DMS114 treated with DMSO at 0.1 percent for 48 hours (cell line): Measurements from ENCODE around the gene ARHGAP18.

ENCODE experiments used
- DNase-seq: peaks from one replicate; lab custom pipeline; 2025; ENCODE audit not compliant: unreplicated experiment; lab: John Stamatoyannopoulos, UW

Gene ARHGAP18

GRCh38 chr6:129671442-129672340 is 38.3 kb downstream of the ARHGAP18 start:
- DNase-seq: no peak

- DNase-seq: no peak
Observed at GRCh38 chr6:129670634-129671033, 39.3 kb downstream of the ARHGAP18 start.

GRCh38 chr6:129667621-129668020 is 42.4 kb downstream of the ARHGAP18 start:
- no peak for DNase-seq

- DNase-seq: no peak
Observed at GRCh38 chr6:129667034-129667433, 42.9 kb downstream of the ARHGAP18 start.

- DNase-seq: no peak
Observed at GRCh38 chr6:129665555-129665954, 44.4 kb downstream of the ARHGAP18 start.

GRCh38 chr6:129663531-129663930 is 46.4 kb downstream of the ARHGAP18 start:
- DNase-seq: no peak

- DNase-seq: no peak
Observed at GRCh38 chr6:129662980-129663431, 47.0 kb downstream of the ARHGAP18 start.

- no peak for DNase-seq
Observed at GRCh38 chr6:129662406-129662766, 47.6 kb downstream of the ARHGAP18 start.

GRCh38 chr6:129661536-129662405 is 48.2 kb downstream of the ARHGAP18 start:
- DNase-seq: no peak

- DNase-seq: no peak
Observed at GRCh38 chr6:129660346-129660676, 49.7 kb downstream of the ARHGAP18 start.

- DNase-seq: no peak
Observed at GRCh38 chr6:129659590-129660345, 50.2 kb downstream of the ARHGAP18 start.

- DNase-seq: no peak
Observed at GRCh38 chr6:129659167-129659566, 50.8 kb downstream of the ARHGAP18 start.

- no peak for DNase-seq
Observed at GRCh38 chr6:129657483-129657882, 52.5 kb downstream of the ARHGAP18 start.

GRCh38 chr6:129655334-129655733 is 54.6 kb downstream of the ARHGAP18 start:
- no peak for DNase-seq

GRCh38 chr6:129653746-129654145 is 56.2 kb downstream of the ARHGAP18 start:
- no peak for DNase-seq

- DNase-seq: no peak
Observed at GRCh38 chr6:129653229-129653628, 56.7 kb downstream of the ARHGAP18 start.

- DNase-seq: no peak
Observed at GRCh38 chr6:129651291-129651691, 58.7 kb downstream of the ARHGAP18 start.

GRCh38 chr6:129648819-129649491 is 61.0 kb downstream of the ARHGAP18 start:
- DNase-seq: no peak

GRCh38 chr6:129647044-129647443 is 62.9 kb downstream of the ARHGAP18 start:
- no peak for DNase-seq

- no peak for DNase-seq
Observed at GRCh38 chr6:129646642-129647041, 63.3 kb downstream of the ARHGAP18 start.
